GM21723 (cell line): ENCODE data around the gene SLC36A3.
"Not testable (repeated sequence)": the region's sequence is repeated elsewhere in the genome, so short reads cannot be mapped to it uniquely, and the experiment has no call there.

Source experiments
- ATAC-seq: cut with Tn5 transposase; IDR thresholded peaks from one replicate; pipeline ENCODE4 v1.9.1; 2021; ENCODE audit warnings: mild to moderate bottlenecking, moderate library complexity; ENCODE audit not compliant: unreplicated experiment

SLC36A3 gene

GRCh38 chr5:151303666-151304065 lies at the start of gene SLC36A3:
Gene SLC36A3, minus strand, starts transcription at chr5:151303766. Its CDS starts 412 bp downstream, at chr5:151303354.
- ATAC-seq = no peak

- no peak for ATAC-seq
Observed at GRCh38 chr5:151351671-151352070, 48.1 kb upstream of the SLC36A3 start.

GRCh38 chr5:151348789-151349188 lies 45.2 kb upstream of the SLC36A3 start:
- ATAC-seq = no peak

GRCh38 chr5:151347369-151347768 lies 43.8 kb upstream of the SLC36A3 start, which contains the start of gene SLC36A2:
Gene SLC36A2, minus strand, starts transcription at chr5:151347559. Its CDS starts 99 bp downstream, at chr5:151347460.
- ATAC-seq = no peak

GRCh38 chr5:151345808-151346478 lies 42.4 kb upstream of the SLC36A3 start:
- ATAC-seq = no peak

- ATAC-seq = no peak
Observed at GRCh38 chr5:151345187-151345807, 41.7 kb upstream of the SLC36A3 start.

GRCh38 chr5:151344088-151344487 lies 40.5 kb upstream of the SLC36A3 start:
- ATAC-seq = no peak

GRCh38 chr5:151340004-151340403 lies 36.4 kb upstream of the SLC36A3 start:
- no peak for ATAC-seq

- no peak for ATAC-seq
Observed at GRCh38 chr5:151338734-151339133, 35.2 kb upstream of the SLC36A3 start.

- ATAC-seq = no peak
Observed at GRCh38 chr5:151332857-151333256, 29.3 kb upstream of the SLC36A3 start.

- ATAC-seq = no peak
Observed at GRCh38 chr5:151328734-151329133, 25.2 kb upstream of the SLC36A3 start.

GRCh38 chr5:151327585-151327984 lies 24.0 kb upstream of the SLC36A3 start:
- ATAC-seq = no peak

- ATAC-seq = no peak
Observed at GRCh38 chr5:151326266-151326665, 22.7 kb upstream of the SLC36A3 start.

- no peak for ATAC-seq
Observed at GRCh38 chr5:151320481-151320880, 16.9 kb upstream of the SLC36A3 start.

GRCh38 chr5:151318850-151319732 lies 15.5 kb upstream of the SLC36A3 start:
- ATAC-seq = peak; percentile 67

- ATAC-seq = no peak
Observed at GRCh38 chr5:151317871-151318270, 14.3 kb upstream of the SLC36A3 start.

GRCh38 chr5:151315998-151316597 lies 12.5 kb upstream of the SLC36A3 start:
- ATAC-seq = peak; percentile 79

- ATAC-seq = no peak
Observed at GRCh38 chr5:151313357-151313756, 9.8 kb upstream of the SLC36A3 start.

- ATAC-seq = no peak
Observed at GRCh38 chr5:151312756-151313324, 9.3 kb upstream of the SLC36A3 start.

GRCh38 chr5:151310932-151311331 lies 7.4 kb upstream of the SLC36A3 start:
- ATAC-seq = no peak

GRCh38 chr5:151309821-151310220 lies 6.3 kb upstream of the SLC36A3 start:
- ATAC-seq = not testable (repeated sequence)
